HG02943 (cell line): Measurements from ENCODE around the gene ADGRA3.

Source experiments
- ATAC-seq: cut with Tn5 transposase; IDR thresholded peaks from one replicate; pipeline ENCODE4 v1.9.1; 2021; ENCODE audit warnings: mild to moderate bottlenecking, low read depth, moderate library complexity; ENCODE audit not compliant: unreplicated experiment

The ADGRA3 gene

GRCh38 chr4:22510750-22511149 lies 5.1 kb downstream of the ADGRA3 start:
- ATAC-seq, result no peak

GRCh38 chr4:22508376-22508775 lies 7.5 kb downstream of the ADGRA3 start:
- no peak for ATAC-seq

DNA sequence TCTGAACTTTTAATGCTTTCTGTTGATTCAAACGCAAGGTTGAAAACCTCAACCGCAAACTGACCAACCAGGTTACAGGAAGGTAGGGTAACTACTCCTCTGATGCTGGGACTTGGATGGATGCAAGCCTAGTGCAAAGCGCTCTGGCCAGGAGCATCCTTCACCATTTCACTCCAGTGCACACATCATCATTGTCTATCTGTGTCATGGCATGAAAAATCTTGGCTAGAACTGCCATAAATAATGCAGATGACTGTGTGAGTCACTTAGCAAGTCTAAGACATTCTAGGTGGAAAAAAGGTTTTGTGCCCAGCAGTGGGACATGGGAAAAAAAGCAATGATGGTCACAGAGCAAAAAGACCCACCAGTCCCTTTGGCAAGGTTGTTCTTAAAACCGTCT lies 10.9 kb downstream of the ADGRA3 start:
- no peak for ATAC-seq

DNA sequence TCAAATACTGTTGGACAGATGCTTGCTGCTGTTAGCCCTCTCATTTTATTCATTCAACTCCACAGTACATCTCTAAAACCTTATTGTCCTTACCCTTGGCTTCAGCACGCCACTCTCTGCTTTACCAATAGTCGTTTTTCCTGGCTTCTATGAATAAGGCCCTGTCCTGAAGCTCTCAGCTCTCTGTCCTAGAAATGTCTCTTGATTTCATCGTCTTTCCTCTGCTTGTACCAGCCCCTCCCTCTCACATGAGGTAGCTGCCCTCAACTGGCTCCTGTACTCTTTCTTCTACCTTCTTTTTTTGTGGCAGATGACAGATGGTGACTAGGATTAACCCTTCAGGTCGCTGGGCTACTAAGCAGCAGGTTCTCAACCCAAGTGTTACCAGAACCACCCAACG lies 11.4 kb downstream of the ADGRA3 start:
- ATAC-seq, result no peak

GRCh38 chr4:22502895-22503814 lies 12.7 kb downstream of the ADGRA3 start:
- no peak for ATAC-seq

- no peak for ATAC-seq
Observed at GRCh38 chr4:22501715-22502095, 14.2 kb downstream of the ADGRA3 start.

- ATAC-seq, result no peak
Observed at GRCh38 chr4:22500831-22501714, 14.8 kb downstream of the ADGRA3 start.

DNA sequence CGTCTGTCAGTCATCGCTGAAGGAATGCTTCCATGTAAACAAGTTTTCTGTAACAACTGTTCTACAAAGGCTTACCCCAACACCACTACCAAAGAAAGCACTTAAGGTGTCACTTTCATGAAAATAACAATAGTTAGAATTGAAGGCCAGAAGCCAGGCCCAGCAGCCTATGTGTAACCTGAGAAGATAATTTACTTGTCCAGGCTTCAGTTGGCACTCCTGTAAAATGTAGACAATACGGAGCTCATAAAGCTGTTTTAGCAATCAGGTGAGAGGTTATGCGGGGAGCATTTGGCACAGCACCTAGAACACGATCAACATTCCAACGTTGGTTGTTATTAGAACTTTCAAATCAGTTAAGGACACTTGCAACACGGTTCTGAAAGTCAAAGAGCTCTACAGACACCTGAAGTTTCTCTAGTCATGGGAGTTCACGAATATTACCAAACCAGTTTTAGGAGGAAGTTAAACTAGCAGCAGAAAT lies 15.7 kb downstream of the ADGRA3 start:
- no peak for ATAC-seq

DNA sequence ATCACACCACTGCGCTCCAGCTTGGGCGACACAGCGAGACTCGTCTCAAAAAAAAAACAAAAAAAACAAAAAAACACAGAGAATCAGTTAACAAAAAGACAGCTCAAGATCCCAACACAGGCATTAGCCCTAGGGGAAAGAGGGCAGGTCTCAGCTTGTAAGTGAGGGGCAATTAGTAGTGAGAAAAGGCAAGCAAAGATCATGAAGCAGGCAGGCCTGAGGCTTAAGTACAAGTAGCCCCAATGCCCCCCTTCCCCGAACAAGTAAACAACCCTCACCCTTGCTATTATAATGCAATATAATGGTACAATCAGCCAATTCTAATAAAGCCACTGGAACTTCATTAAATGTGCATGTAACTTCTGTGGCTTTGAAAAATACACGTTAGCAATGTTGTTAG lies 17.0 kb downstream of the ADGRA3 start:
- no peak for ATAC-seq

DNA sequence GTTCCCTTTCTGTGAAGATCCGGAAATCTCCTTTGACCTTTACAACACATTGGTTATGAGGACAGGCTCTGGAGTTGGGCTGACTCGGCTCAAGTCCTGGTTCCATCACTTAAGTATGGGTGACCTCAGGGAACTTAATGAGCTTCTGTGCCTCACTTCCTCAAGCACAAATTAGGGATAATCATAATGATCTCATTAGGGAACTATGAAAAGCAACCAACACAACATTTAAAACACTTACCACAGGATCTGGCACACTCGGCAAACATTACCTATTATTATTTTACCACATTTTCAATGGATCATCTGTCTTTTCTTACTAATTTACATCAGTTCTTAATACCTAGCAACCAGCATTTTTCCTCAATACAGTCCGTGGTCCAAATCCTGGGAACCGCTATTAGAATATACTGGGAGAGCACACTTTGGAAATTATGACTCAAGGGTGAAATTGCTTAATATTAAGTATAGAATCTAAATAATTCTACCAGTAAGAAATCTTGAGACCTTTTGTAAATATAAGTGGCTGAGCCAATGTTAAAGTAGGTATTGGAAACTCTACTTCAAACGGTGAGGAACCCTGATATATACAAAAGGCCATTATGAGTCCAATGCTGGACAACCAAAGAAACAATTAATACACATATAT lies 19.6 kb downstream of the ADGRA3 start:
- ATAC-seq, result no peak

DNA sequence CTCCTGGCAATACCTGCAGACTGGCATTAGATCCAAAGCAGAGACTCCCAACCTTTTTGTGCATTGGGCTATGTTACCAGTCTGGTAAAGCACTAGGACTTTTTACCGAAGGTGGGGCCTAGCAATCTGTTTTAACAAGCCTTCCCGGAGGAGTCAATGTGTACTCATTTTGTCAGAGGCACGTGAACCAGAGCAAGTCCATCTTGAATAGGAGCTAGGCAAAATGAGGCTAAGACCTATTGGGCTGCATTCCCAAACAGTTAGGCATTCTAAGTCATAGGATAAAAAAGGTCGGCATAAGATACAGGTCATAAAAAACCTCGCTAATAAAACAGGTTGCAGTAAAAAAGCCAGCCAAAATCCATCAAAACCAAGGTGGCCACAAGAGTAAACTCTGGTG lies 22.3 kb downstream of the ADGRA3 start:
- no peak for ATAC-seq

GRCh38 chr4:22492987-22493386 lies 22.9 kb downstream of the ADGRA3 start:
- no peak for ATAC-seq

DNA sequence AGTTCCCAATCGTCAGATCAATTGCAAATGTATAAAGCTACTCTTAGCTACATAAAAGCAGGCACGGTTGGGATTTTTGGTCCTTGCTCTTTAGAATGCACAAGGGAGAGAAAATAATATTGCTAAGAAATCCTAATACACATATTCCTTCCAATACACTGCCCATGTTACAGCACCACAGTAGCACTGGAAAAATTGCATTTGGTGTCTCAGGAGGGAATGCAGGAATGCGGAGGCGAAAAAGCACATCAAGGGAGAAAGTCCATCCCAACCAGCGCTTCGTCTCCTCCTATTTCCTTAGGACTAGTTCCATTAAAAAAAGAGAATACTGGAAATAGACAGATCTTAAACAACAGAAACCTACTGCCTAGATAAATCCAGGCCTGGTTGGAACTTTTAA lies 23.9 kb downstream of the ADGRA3 start:
- no peak for ATAC-seq

DNA sequence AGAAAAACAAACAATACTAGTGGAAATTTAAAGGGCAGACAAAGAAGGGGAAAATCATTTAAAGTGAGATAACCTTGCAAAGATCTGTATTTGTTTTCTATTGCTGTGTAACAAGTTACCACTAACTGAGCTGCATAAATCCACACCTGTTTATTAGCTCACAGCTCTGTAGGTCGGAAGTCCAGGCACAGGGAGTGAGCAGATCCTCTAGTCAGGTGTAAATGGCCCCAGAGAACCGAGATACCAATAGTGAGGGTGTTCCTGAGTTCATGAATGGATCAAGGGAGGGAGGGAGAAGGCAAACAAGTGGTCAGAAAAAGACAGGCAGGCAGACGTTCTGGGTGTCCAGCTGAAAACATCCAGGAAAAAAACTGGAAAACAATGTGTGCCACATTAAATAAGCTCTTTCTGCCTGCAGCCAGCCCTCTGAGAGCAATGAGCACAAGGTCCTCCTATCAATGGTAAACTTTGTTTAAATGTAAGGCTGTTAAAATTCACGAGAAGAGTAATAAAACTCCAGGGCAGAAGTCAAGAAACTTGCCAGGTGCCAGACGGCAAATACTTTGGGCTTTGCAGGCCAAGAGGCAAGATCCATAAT lies 25.0 kb downstream of the ADGRA3 start:
- ATAC-seq, result no peak

GRCh38 chr4:22488106-22488505 lies 27.8 kb downstream of the ADGRA3 start:
- no peak for ATAC-seq

GRCh38 chr4:22487328-22487727 lies 28.5 kb downstream of the ADGRA3 start:
- ATAC-seq, result no peak

DNA sequence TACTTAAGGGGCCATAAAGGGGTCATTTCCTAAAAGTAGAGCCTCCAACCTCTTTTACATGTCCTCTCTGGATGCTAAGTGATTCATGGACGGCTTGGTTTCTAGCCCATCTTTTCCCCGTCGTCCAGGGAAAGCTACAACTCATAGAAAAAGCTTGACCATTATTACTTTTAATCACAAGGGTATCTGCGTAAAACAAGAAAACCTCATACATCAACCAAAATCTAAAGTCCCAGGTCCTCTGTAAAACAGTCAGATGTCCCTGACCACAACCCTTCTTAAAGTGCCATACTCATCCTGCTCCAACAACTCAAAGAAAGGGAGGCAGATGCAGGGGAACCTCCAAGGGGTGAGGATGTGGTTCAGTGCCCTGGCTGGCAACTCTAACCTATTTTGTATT lies 29.6 kb downstream of the ADGRA3 start:
- ATAC-seq, result no peak

- ATAC-seq, result no peak
Observed at GRCh38 chr4:22485737-22486136, 30.1 kb downstream of the ADGRA3 start.

DNA sequence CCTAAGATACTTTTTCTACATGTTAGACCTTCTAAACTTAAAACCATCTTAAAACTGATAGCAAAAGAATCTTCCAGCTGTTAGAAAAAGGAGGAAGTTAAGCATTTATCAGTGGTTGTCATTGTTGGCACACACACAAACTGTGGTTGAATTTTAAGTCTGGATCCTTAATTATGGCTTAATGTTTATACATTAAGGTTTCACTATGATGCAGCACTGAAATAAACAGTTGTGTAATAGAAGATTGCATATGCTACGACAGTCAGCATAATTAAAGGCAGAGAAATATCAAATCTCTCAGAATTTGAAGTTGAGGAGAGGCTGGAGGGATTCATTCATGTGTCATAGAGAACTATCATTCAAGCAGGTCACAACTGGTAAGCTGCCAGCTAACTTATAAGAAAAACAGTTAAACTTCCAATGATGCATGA lies 32.3 kb downstream of the ADGRA3 start:
- no peak for ATAC-seq
